ENCODE data around the gene RASSF8.

RASSF8 gene

GRCh38 chr12:25992026-25992782, 33.7 kb downstream of the RASSF8 start:
- Histone ChIP-seq H3K27me3 (ENCODE audit: insufficient read depth, low read length) (no peaks in the 10 kb centered on the region), H3K36me3 (ENCODE audit: insufficient read depth, low read length) (no peaks in the 10 kb centered on the region), H3K27ac (ENCODE audit: low read depth, low read length) (no peak overlapping the region), H2AFZ (ENCODE audit: low read length, unreplicated experiment) (no peak overlapping the region), H3K4me3 (ENCODE audit: low read depth, low read length) (no peak overlapping the region), H3K79me2 (ENCODE audit: control insufficient read depth, insufficient read depth, low read length, unreplicated experiment) (peaks cover 91% of the 10 kb centered on the region), H3K4me1 (ENCODE audit: control insufficient read depth, insufficient read depth, low read length, unreplicated experiment) (peaks cover 34% of the 10 kb centered on the region)

- Histone ChIP-seq H3K4me1 (ENCODE audit: control insufficient read depth, insufficient read depth, low read length, unreplicated experiment) (peaks cover 51% of the 10 kb centered on the region), H3K36me3 (ENCODE audit: insufficient read depth, low read length) (no peaks in the 10 kb centered on the region), H3K27ac (ENCODE audit: low read depth, low read length) (peak overlapping the region; percentile 78), H2AFZ (ENCODE audit: low read length, unreplicated experiment) (no peak overlapping the region), H3K4me3 (ENCODE audit: low read depth, low read length) (no peak overlapping the region), H3K79me2 (ENCODE audit: control insufficient read depth, insufficient read depth, low read length, unreplicated experiment) (peaks cover 90% of the 10 kb centered on the region), H3K27me3 (ENCODE audit: insufficient read depth, low read length) (no peaks in the 10 kb centered on the region)
These were observed 35.6 kb downstream of the RASSF8 start for GRCh38 chr12:25993901-25994651.

GRCh38 chr12:25994901-25995625, 36.6 kb downstream of the RASSF8 start:
- H3K79me2 ChIP-seq (ENCODE audit: control insufficient read depth, insufficient read depth, low read length, unreplicated experiment) = peaks cover 88% of the 10 kb centered on the region
- peaks cover 57% of the 10 kb centered on the region for H3K4me1 ChIP-seq (ENCODE audit: control insufficient read depth, insufficient read depth, low read length, unreplicated experiment)
- peak overlapping the region; percentile 78 for H3K27ac ChIP-seq (ENCODE audit: low read depth, low read length)
- H3K4me3 ChIP-seq (ENCODE audit: low read depth, low read length) = no peak overlapping the region
- no peak overlapping the region for H2AFZ ChIP-seq (ENCODE audit: low read length, unreplicated experiment)
- H3K27me3 ChIP-seq (ENCODE audit: insufficient read depth, low read length) = no peaks in the 10 kb centered on the region
- no peaks in the 10 kb centered on the region for H3K36me3 ChIP-seq (ENCODE audit: insufficient read depth, low read length)

- no peak overlapping the region for H2AFZ ChIP-seq (ENCODE audit: low read length, unreplicated experiment)
- peak overlapping the region; percentile 91 for H3K27ac ChIP-seq (ENCODE audit: low read depth, low read length)
- H3K79me2 ChIP-seq (ENCODE audit: control insufficient read depth, insufficient read depth, low read length, unreplicated experiment) = peaks cover 86% of the 10 kb centered on the region
- no peak overlapping the region for H3K4me3 ChIP-seq (ENCODE audit: low read depth, low read length)
- H3K27me3 ChIP-seq (ENCODE audit: insufficient read depth, low read length) = no peaks in the 10 kb centered on the region
- no peaks in the 10 kb centered on the region for H3K36me3 ChIP-seq (ENCODE audit: insufficient read depth, low read length)
- peaks cover 57% of the 10 kb centered on the region for H3K4me1 ChIP-seq (ENCODE audit: control insufficient read depth, insufficient read depth, low read length, unreplicated experiment)
These were observed 37.4 kb downstream of the RASSF8 start for GRCh38 chr12:25995906-25996305.

GRCh38 chr12:25996677-25997076, 38.2 kb downstream of the RASSF8 start:
- Histone ChIP-seq H3K27ac (ENCODE audit: low read depth, low read length) (peak overlapping the region; percentile 91), H2AFZ (ENCODE audit: low read length, unreplicated experiment) (no peak overlapping the region), H3K36me3 (ENCODE audit: insufficient read depth, low read length) (no peaks in the 10 kb centered on the region), H3K4me3 (ENCODE audit: low read depth, low read length) (peak overlapping the region; percentile 10; the same call in 1 of the 2 replicates), H3K79me2 (ENCODE audit: control insufficient read depth, insufficient read depth, low read length, unreplicated experiment) (peaks cover 81% of the 10 kb centered on the region), H3K27me3 (ENCODE audit: insufficient read depth, low read length) (no peaks in the 10 kb centered on the region), H3K4me1 (ENCODE audit: control insufficient read depth, insufficient read depth, low read length, unreplicated experiment) (peaks cover 57% of the 10 kb centered on the region)

GRCh38 chr12:25997201-25997963, 38.9 kb downstream of the RASSF8 start:
- Histone ChIP-seq H3K27me3 (ENCODE audit: insufficient read depth, low read length) (no peaks in the 10 kb centered on the region), H3K4me1 (ENCODE audit: control insufficient read depth, insufficient read depth, low read length, unreplicated experiment) (peaks cover 57% of the 10 kb centered on the region), H3K79me2 (ENCODE audit: control insufficient read depth, insufficient read depth, low read length, unreplicated experiment) (peaks cover 76% of the 10 kb centered on the region), H3K27ac (ENCODE audit: low read depth, low read length) (peak overlapping the region; percentile 91), H3K36me3 (ENCODE audit: insufficient read depth, low read length) (no peaks in the 10 kb centered on the region), H2AFZ (ENCODE audit: low read length, unreplicated experiment) (no peak overlapping the region), H3K4me3 (ENCODE audit: low read depth, low read length) (peak overlapping the region; percentile 66)

- no peak overlapping the region for H3K27ac ChIP-seq (ENCODE audit: low read depth, low read length)
- peaks cover 57% of the 10 kb centered on the region for H3K79me2 ChIP-seq (ENCODE audit: control insufficient read depth, insufficient read depth, low read length, unreplicated experiment)
- no peak overlapping the region for H2AFZ ChIP-seq (ENCODE audit: low read length, unreplicated experiment)
- H3K4me3 ChIP-seq (ENCODE audit: low read depth, low read length) = no peak overlapping the region
- peaks cover 36% of the 10 kb centered on the region for H3K4me1 ChIP-seq (ENCODE audit: control insufficient read depth, insufficient read depth, low read length, unreplicated experiment)
- H3K36me3 ChIP-seq (ENCODE audit: insufficient read depth, low read length) = peaks cover 15% of the 10 kb centered on the region
- no peaks in the 10 kb centered on the region for H3K27me3 ChIP-seq (ENCODE audit: insufficient read depth, low read length)
These were observed 42.4 kb downstream of the RASSF8 start for GRCh38 chr12:26000898-26001297.

- Histone ChIP-seq H3K27me3 (ENCODE audit: insufficient read depth, low read length) (no peaks in the 10 kb centered on the region), H3K4me3 (ENCODE audit: low read depth, low read length) (no peak overlapping the region), H3K36me3 (ENCODE audit: insufficient read depth, low read length) (peaks cover 15% of the 10 kb centered on the region), H3K4me1 (ENCODE audit: control insufficient read depth, insufficient read depth, low read length, unreplicated experiment) (peaks cover 30% of the 10 kb centered on the region), H3K79me2 (ENCODE audit: control insufficient read depth, insufficient read depth, low read length, unreplicated experiment) (peaks cover 52% of the 10 kb centered on the region), H2AFZ (ENCODE audit: low read length, unreplicated experiment) (no peak overlapping the region), H3K27ac (ENCODE audit: low read depth, low read length) (no peak overlapping the region)
These were observed 43.0 kb downstream of the RASSF8 start for GRCh38 chr12:26001530-26001929.

GRCh38 chr12:26003065-26003464, 44.6 kb downstream of the RASSF8 start:
- Histone ChIP-seq H2AFZ (ENCODE audit: low read length, unreplicated experiment) (no peak overlapping the region), H3K27me3 (ENCODE audit: insufficient read depth, low read length) (no peaks in the 10 kb centered on the region), H3K4me1 (ENCODE audit: control insufficient read depth, insufficient read depth, low read length, unreplicated experiment) (peaks cover 17% of the 10 kb centered on the region), H3K79me2 (ENCODE audit: control insufficient read depth, insufficient read depth, low read length, unreplicated experiment) (peaks cover 52% of the 10 kb centered on the region), H3K4me3 (ENCODE audit: low read depth, low read length) (no peak overlapping the region), H3K36me3 (ENCODE audit: insufficient read depth, low read length) (peaks cover 15% of the 10 kb centered on the region), H3K27ac (ENCODE audit: low read depth, low read length) (no peak overlapping the region)

- H3K27me3 ChIP-seq (ENCODE audit: insufficient read depth, low read length) = no peaks in the 10 kb centered on the region
- no peak overlapping the region for H2AFZ ChIP-seq (ENCODE audit: low read length, unreplicated experiment)
- H3K36me3 ChIP-seq (ENCODE audit: insufficient read depth, low read length) = peaks cover 14% of the 10 kb centered on the region
- no peak overlapping the region for H3K4me3 ChIP-seq (ENCODE audit: low read depth, low read length)
- peaks cover 47% of the 10 kb centered on the region for H3K79me2 ChIP-seq (ENCODE audit: control insufficient read depth, insufficient read depth, low read length, unreplicated experiment)
- H3K4me1 ChIP-seq (ENCODE audit: control insufficient read depth, insufficient read depth, low read length, unreplicated experiment) = peaks cover 36% of the 10 kb centered on the region
- H3K27ac ChIP-seq (ENCODE audit: low read depth, low read length) = no peak overlapping the region
These were observed 49.1 kb downstream of the RASSF8 start for GRCh38 chr12:26007566-26007965.
